Activated naive CD4-positive, alpha-beta T cell treated with anti-CD3 and anti-CD28 coated beads, Interleukin-2, amount 50 U/mL, for 24 hours (primary cell): ENCODE measurements around the gene SPRED1.

Source experiments
- H3K27ac Mint-ChIP-seq: one replicate; pipeline ENCODE4 v1.8.0; 2021; ENCODE audit warnings: mild to moderate bottlenecking, mixed read lengths
- H3K27me3 Mint-ChIP-seq: one replicate; pipeline ENCODE4 v1.8.0; 2021; ENCODE audit warnings: mixed read lengths
- H3K36me3 Mint-ChIP-seq: one replicate; pipeline ENCODE4 v1.8.0; 2021; ENCODE audit warnings: mixed read lengths
- H3K4me1 Mint-ChIP-seq: one replicate; pipeline ENCODE4 v1.8.0; 2021; ENCODE audit warnings: mixed read lengths
- H3K4me3 Mint-ChIP-seq: one replicate; pipeline ENCODE4 v1.8.0; 2021; ENCODE audit warnings: mild to moderate bottlenecking, mixed read lengths
- H3K9me3 Mint-ChIP-seq: one replicate; pipeline ENCODE4 v1.8.0; 2021; ENCODE audit warnings: mixed read lengths

SPRED1 gene

GRCh38 chr15:38401106-38401505 lies 148.5 kb downstream of the SPRED1 start:
- Mint-ChIP-seq H3K27ac (no peak overlapping the region), H3K4me1 (no peaks in the 10 kb centered on the region), H3K4me3 (no peak overlapping the region), H3K36me3 (no peaks in the 10 kb centered on the region), H3K9me3 (no peaks in the 10 kb centered on the region), H3K27me3 (peaks cover 14% of the 10 kb centered on the region)

GRCh38 chr15:38401701-38402100 lies 149.1 kb downstream of the SPRED1 start:
- Mint-ChIP-seq H3K36me3 (no peaks in the 10 kb centered on the region), H3K27ac (no peak overlapping the region), H3K27me3 (peaks cover 16% of the 10 kb centered on the region), H3K9me3 (no peaks in the 10 kb centered on the region), H3K4me3 (no peak overlapping the region), H3K4me1 (no peaks in the 10 kb centered on the region)

- Mint-ChIP-seq H3K36me3 (no peaks in the 10 kb centered on the region), H3K27me3 (peaks cover 16% of the 10 kb centered on the region), H3K9me3 (no peaks in the 10 kb centered on the region), H3K4me1 (no peaks in the 10 kb centered on the region), H3K4me3 (no peak overlapping the region), H3K27ac (no peak overlapping the region)
Observed at GRCh38 chr15:38406436-38406835, 153.8 kb downstream of the SPRED1 start.
